SJSA1 (cell line): ENCODE data around the gene GGTLC2. TPM values are rescaled to one million over a fixed set of nuclear protein-coding genes. Genes with fewer than 3 reads are reported as not detected.

Source experiments
- DNase-seq, 2 experiments: peaks; one replicate each; pipeline ENCODE4 v3.0.0-alpha.2; 2015 to 2020; ENCODE audit warnings: low spot score in 2 of 2, low read depth in 1 of 2
- H3K27ac ChIP-seq: fragments of 250-450 bp; sonication (Bioruptor Pico); 2 replicates; pipeline ENCODE4 v1.5.1; 2020; ENCODE audit warnings: mild to moderate bottlenecking, moderate library complexity
- H3K27me3 ChIP-seq: fragments of 250-450 bp; sonication (Bioruptor Pico); replicated peaks from 2 replicates; pipeline ENCODE4 v1.5.1; 2020; ENCODE audit warnings: mild to moderate bottlenecking, moderate library complexity
- H3K36me3 ChIP-seq: fragments of 250-450 bp; sonication (Bioruptor Pico); 2 replicates; pipeline ENCODE4 v1.5.1; 2020; ENCODE audit warnings: mild to moderate bottlenecking
- H3K4me1 ChIP-seq: fragments of 250-450 bp; sonication (Bioruptor Pico); replicated peaks from 2 replicates; pipeline ENCODE4 v1.6.1; 2021; ENCODE audit warnings: mild to moderate bottlenecking
- H3K4me3 ChIP-seq: fragments of 250-450 bp; sonication (Bioruptor Pico); 2 replicates; pipeline ENCODE4 v1.5.1; 2020; ENCODE audit warnings: mild to moderate bottlenecking
- H3K9me3 ChIP-seq: fragments of 250-450 bp; sonication (Bioruptor Pico); replicated peaks from 2 replicates; pipeline ENCODE4 v1.5.1; 2020; ENCODE audit warnings: mild to moderate bottlenecking
- total RNA-seq: library from RNA; depleted of rRNA; stranded (reverse); fragments of >200 nt; shearing (Covaris generic); gene quantifications from 2 replicates; pipeline ENCODE4 v1.2.3, GENCODE V29; 2014

The GGTLC2 gene
- total RNA-seq, 1 experiment from 2014 or later: not detected

- DNase-seq: no peak
- peaks cover 7% of the 10 kb centered on the region for H3K9me3 ChIP-seq
- no peak overlapping the region for H3K4me3 ChIP-seq
- no peaks in the 10 kb centered on the region for H3K36me3 ChIP-seq
- no peaks in the 10 kb centered on the region for H3K4me1 ChIP-seq
- H3K27me3 ChIP-seq: 0 out of 2 replicates have a peak, but pooled peaks cover 3% of the 10 kb centered on the region
- no peak overlapping the region for H3K27ac ChIP-seq
These were observed 24.7 kb downstream of the GGTLC2 start for GRCh38 chr22:22669093-22669492.

DNA sequence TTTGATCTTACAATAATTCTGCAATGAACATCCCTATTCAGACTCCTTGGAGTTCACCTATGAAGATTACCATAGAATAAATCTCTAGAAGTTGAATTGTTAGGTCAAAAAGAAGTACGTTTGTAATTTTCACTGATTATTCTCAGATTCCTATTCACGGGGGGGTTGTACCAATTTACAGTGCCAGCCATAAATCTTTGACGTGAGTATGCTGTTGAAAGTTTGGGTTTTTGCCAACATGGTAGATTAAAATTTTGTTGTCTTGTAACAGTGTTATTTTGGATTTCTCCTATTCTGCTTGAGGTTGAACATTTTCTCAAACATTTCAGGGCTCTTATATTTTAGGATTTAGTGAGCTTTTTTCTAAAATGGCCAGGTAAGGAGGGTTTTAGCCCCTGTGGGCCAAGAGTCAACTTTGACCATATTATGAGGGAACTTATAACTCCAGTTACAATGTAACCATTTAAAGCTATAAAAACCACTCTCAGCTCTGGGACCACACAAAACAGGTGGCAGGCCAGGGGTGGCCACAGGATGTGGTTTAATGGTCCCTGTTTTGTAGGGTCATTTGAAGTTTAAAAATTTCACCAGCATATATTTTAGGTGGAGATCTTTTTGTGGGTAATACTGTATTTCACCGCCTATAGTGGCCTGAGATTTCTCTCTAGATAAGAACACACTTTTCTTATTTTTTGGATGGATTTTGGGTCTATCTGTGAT is 25.8 kb downstream of the GGTLC2 start:
- DNase-seq: no peak
- no peak overlapping the region for H3K27ac ChIP-seq
- 0 out of 2 replicates have a peak, but pooled peaks cover 3% of the 10 kb centered on the region for H3K27me3 ChIP-seq
- no peak overlapping the region for H3K4me3 ChIP-seq
- H3K9me3 ChIP-seq: peaks cover 7% of the 10 kb centered on the region
- no peaks in the 10 kb centered on the region for H3K4me1 ChIP-seq
- H3K36me3 ChIP-seq: no peaks in the 10 kb centered on the region

DNA sequence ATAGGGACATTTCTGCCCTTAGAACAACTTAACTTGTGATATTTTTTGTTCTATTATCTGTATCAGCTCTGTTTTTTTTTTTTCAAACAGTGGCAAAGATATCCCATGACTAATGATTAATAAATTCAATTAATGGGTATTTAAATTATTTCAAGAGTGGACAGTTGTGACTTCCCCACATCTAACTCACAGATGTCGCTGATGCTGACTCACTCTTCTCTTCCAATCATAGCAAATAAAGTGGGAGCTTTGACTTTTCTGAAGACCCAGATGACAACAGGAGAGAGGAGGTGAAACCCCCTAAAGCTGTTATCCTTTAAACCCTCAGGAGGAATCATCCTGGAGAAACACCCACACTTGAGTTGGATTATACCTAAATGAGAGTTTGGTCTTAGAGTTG is 27.1 kb downstream of the GGTLC2 start:
- no peaks in the 10 kb centered on the region for H3K4me1 ChIP-seq
- no peaks in the 10 kb centered on the region for H3K36me3 ChIP-seq
- H3K27ac ChIP-seq: no peak overlapping the region

DNA sequence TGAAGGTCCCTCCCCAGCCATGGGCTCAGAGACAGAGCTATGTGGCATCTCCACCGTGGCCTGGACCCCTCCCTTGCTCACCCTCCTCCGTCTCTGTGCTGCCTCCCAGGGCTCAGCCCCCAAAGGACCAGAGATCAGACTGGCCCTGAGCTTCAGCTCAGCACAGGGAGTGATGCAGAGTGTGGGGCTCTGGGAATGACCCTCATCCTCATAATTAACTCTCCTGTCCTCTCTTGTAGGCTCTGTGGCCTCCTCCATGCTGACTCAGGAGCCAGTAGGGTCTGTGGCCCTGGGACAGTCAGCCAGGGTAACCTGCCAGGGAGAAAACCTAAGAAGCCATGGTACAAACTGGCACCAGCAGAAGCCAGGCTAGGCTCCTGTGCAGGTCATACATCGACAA is 28.7 kb downstream of the GGTLC2 start:
- DNase-seq: no peak
- Histone ChIP-seq H3K4me1 (no peaks in the 10 kb centered on the region), H3K9me3 (peaks cover 7% of the 10 kb centered on the region), H3K27me3 (peaks cover 3% of the 10 kb centered on the region; the same call in 1 of the 2 replicates), H3K27ac (no peak overlapping the region), H3K4me3 (no peak overlapping the region), H3K36me3 (no peaks in the 10 kb centered on the region)

More for the DNA sequence above, 27.1 kb downstream of the GGTLC2 start:
- no peak overlapping the region for H3K4me3 ChIP-seq
- H3K9me3 ChIP-seq: peaks cover 7% of the 10 kb centered on the region
- H3K27me3 ChIP-seq: peaks cover 3% of the 10 kb centered on the region; the same call in 1 of the 2 replicates
- DNase-seq: no peak

DNA sequence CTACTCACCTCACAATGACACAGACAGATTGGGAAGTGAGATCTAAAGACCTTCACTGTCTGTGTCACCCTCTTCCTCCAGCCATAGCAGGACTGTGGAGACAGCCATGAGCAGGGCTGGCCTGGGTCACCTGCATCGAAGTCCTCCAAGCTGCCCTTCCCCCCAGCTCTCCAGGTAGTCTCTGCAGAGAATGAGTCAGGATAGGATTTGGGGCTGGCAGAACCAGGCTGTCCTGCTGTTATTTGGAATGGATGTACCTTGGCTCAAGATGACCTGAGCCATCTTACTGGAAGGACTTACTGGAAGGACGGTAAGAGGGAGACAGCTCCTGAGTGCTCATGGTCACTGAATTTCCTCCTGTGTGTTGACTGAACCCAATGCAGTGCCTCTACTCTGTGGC is 29.2 kb downstream of the GGTLC2 start:
- H3K9me3 ChIP-seq: peaks cover 7% of the 10 kb centered on the region
- H3K4me3 ChIP-seq: no peak overlapping the region
- peaks cover 3% of the 10 kb centered on the region; the same call in 1 of the 2 replicates for H3K27me3 ChIP-seq
- DNase-seq: no peak
- no peak overlapping the region for H3K27ac ChIP-seq
- H3K36me3 ChIP-seq: no peaks in the 10 kb centered on the region
- no peaks in the 10 kb centered on the region for H3K4me1 ChIP-seq

DNA sequence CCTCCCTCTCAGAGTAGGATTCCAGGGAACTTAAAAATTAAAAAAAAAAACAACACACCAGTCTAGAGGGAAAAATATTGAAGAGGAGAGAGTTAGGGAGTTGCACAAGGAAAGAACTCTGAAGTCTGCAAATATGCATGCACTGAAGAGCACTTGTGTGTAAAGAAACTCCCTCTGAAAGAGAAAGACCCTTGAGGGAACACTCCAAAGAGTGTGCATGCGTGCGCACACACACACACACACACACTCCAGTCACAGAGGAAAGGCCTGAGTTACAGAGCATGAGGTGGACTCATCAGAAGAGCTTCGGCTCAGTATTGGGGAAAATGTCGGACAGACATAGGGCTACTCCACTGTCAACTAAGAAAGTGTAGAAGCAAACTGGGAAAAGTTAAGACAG is 30.1 kb downstream of the GGTLC2 start:
- Histone ChIP-seq H3K27me3 (peaks cover 3% of the 10 kb centered on the region; the same call in 1 of the 2 replicates), H3K4me1 (no peaks in the 10 kb centered on the region), H3K4me3 (no peak overlapping the region), H3K36me3 (no peaks in the 10 kb centered on the region), H3K27ac (no peak overlapping the region), H3K9me3 (peaks cover 7% of the 10 kb centered on the region)
- DNase-seq: no peak

GRCh38 chr22:22678970-22679369 is 34.6 kb downstream of the GGTLC2 start:
- H3K36me3 ChIP-seq: no peaks in the 10 kb centered on the region
- DNase-seq: no peak
- no peaks in the 10 kb centered on the region for H3K9me3 ChIP-seq
- peaks cover 31% of the 10 kb centered on the region for H3K4me1 ChIP-seq
- no peaks in the 10 kb centered on the region; the same call in 1 of the 2 replicates for H3K27me3 ChIP-seq
- H3K27ac ChIP-seq: no peak overlapping the region
- H3K4me3 ChIP-seq: no peak overlapping the region

DNA sequence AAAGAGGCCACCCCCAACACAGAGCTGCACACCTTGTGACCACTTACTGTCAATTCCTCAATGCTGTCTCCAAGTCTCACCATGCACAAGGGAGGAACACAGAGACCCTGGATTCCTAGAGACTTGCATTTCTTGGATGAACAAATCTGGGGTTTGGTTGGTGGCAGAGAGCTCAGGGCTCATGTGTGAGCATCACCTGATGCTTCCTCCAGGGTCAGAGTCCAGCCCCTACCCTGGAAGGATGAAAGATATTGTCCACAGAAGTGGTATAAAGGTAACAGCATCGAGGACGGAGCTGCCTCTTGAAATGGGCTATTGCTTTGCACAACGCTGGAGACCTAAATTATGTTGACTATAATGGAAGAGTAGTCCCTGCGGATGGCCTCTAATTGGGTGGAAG is 36.0 kb downstream of the GGTLC2 start:
- Histone ChIP-seq H3K36me3 (no peaks in the 10 kb centered on the region), H3K27ac (no peak overlapping the region), H3K4me1 (peaks cover 45% of the 10 kb centered on the region), H3K9me3 (no peaks in the 10 kb centered on the region), H3K4me3 (no peak overlapping the region), H3K27me3 (no peaks in the 10 kb centered on the region; the same call in 1 of the 2 replicates)
- DNase-seq: no peak

DNA sequence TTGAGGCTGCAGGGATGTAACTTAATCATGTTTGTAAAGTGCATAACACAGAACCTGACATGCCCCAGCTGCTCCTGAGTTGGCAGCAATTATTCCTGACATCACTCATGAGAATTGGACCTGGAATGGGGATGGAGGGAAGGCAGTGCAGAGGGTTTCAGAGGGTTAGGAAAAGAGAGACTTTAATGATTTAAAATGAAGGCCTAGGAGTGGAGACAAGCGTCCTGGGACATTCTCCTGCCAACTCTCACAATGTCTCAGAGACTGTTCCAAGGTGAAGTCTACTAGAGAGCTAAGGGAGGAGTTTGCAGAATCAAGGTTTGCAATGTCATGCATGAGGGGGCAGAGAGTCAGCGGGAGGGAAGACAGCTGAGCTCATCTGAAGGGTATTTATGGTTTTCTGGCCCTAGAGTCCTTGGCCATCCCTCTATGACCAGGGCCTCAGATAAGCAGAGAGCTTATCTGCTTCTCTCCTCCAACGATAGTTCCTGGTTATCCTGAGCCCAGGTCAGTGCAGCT is 36.9 kb downstream of the GGTLC2 start:
- no peak overlapping the region for H3K4me3 ChIP-seq
- no peaks in the 10 kb centered on the region for H3K9me3 ChIP-seq
- peak in 1 of 2 experiments; percentile 31 for DNase-seq
- H3K36me3 ChIP-seq: no peaks in the 10 kb centered on the region
- peaks cover 50% of the 10 kb centered on the region for H3K4me1 ChIP-seq
- H3K27me3 ChIP-seq: no peaks in the 10 kb centered on the region
- no peak overlapping the region; the same call in 1 of the 2 replicates for H3K27ac ChIP-seq

DNA sequence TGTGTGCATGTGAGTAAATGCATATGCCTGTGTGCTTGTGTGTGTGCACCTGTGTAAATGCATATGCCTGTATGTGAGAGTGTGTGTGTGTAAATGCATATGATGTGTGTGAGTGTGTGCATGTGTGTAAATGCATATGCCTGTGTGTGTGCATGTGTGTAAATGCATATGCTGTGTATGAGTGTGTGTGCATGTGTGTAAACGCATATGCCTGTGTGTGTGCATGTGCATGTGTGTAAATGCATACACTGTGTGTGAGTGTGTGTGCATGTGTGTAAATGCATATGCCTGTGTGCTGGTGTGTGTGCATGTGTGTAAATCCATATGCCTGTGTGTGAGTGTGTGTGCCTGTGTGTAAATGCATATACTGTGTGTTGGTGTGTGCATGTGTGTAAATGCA is 37.8 kb downstream of the GGTLC2 start:
- Histone ChIP-seq H3K36me3 (no peaks in the 10 kb centered on the region), H3K4me3 (no peak overlapping the region), H3K27me3 (no peaks in the 10 kb centered on the region), H3K4me1 (peaks cover 50% of the 10 kb centered on the region), H3K9me3 (no peaks in the 10 kb centered on the region), H3K27ac (no peak overlapping the region)
- no peak for DNase-seq

- Histone ChIP-seq H3K27me3 (no peaks in the 10 kb centered on the region), H3K9me3 (no peaks in the 10 kb centered on the region), H3K36me3 (no peaks in the 10 kb centered on the region), H3K4me1 (peaks cover 50% of the 10 kb centered on the region), H3K27ac (peak overlapping the region; percentile 80), H3K4me3 (no peak overlapping the region)
- DNase-seq: peak; percentile 85 to 93
These were observed 38.6 kb downstream of the GGTLC2 start for GRCh38 chr22:22682807-22683667.

DNA sequence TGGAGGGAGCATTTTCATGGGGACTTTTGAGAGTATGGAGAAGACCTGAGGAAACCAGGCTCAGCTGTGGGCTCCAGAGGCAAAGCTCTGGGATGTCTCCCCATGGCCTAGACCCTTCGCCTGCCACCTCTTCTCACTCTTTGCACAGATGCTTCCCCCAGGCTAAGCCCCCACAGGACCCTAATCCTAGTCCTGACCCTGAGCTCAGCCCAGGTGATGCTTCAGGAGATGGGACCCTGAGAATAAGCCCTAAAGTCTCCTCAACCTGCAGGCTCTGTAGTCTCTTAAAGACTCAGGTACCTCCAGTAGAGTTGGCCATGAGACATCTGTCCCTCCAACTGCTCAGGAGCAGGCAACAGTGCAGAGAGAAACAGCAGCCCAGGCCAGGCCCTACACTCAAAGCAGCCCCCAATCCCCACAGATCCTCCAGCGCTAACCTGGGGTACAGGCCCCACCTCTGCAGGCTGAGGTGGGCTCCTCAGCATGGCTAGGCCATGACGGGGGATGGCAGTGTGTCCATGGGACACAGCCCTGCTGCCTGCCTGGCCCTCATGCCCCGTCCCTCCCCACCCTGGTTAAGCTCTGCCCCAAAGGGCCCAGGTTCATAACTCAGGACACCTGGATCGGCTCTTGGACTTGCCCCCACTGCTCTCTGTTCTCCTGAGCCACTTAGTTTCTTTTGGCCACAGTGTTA is 39.4 kb downstream of the GGTLC2 start:
- peaks cover 50% of the 10 kb centered on the region for H3K4me1 ChIP-seq
- H3K27ac ChIP-seq: peak overlapping the region; percentile 80
- H3K4me3 ChIP-seq: no peak overlapping the region
- H3K36me3 ChIP-seq: no peaks in the 10 kb centered on the region
- no peaks in the 10 kb centered on the region for H3K27me3 ChIP-seq
- no peak for DNase-seq
- no peaks in the 10 kb centered on the region for H3K9me3 ChIP-seq
